ENCODE results near the gene RAD51. TPM values are rescaled to one million over a fixed set of nuclear protein-coding genes. Genes with fewer than 3 reads are reported as not detected.

The RAD51 gene
- total RNA-seq, 4 donors from 2014 or later = 1.9 to 8.5 (median 4.5) TPM

DNA sequence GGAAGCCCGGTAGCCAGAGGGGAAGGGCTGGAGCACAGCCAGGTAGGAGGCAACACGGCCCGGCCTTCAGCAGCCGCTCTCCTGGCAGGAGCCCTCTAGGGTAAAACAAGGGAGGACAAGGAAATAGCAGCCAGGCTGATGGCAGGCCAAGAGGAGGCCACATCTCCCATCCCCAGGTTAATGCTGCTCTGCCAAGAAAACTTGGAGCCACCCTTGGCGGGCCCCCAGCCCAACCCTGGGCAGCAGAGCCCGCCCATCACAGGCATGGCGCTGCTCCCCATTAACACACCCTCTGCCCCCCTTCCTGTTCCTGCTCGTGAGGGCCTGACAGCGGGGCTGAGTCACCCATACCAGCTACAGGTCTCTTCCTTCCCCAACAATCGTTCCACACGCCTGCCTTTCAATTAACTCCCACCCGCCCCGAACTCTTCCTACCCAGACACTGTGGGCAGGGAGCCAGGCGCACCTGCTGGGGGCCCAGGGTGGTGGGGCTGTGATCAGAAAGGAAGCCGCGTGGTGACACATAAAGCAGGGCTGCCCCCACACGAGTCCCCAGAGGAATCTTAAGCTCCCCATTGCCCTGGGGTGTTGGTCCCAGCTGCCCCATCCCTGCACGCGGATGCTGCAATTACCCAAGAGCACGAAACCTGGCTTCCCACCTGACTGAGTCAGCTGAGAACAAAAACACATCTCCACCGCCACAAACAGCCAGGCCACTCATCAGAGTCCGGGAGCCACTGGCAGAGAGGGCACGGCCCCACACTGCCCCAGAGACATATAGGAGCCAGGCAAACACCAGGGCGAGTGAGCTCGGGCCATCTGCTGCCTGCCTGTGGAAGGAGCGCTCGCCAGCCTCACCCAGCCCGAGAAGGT is 74.5 kb downstream of the RAD51 start, which contains the start of gene C15orf62:
Gene C15orf62 (plus strand): TSS at position 707 of the 873 bp plus-strand sequence. CDS start 516 bp downstream, outside the sequence.
- peak within 1 kb of the TSS; percentile 22 to 48 (median 46) for H3K4me3 ChIP-seq
- H3K36me3 ChIP-seq = peaks cover 14 to 52% (median 21%) of the 10 kb centered on the region in 3 donors
- peak in 2 of 4 donors; percentile 40 to 49 for TF ChIP-seq POLR2A (IDR thresholded peaks at IDR 0.05)
- TF ChIP-seq, protein P1, sequence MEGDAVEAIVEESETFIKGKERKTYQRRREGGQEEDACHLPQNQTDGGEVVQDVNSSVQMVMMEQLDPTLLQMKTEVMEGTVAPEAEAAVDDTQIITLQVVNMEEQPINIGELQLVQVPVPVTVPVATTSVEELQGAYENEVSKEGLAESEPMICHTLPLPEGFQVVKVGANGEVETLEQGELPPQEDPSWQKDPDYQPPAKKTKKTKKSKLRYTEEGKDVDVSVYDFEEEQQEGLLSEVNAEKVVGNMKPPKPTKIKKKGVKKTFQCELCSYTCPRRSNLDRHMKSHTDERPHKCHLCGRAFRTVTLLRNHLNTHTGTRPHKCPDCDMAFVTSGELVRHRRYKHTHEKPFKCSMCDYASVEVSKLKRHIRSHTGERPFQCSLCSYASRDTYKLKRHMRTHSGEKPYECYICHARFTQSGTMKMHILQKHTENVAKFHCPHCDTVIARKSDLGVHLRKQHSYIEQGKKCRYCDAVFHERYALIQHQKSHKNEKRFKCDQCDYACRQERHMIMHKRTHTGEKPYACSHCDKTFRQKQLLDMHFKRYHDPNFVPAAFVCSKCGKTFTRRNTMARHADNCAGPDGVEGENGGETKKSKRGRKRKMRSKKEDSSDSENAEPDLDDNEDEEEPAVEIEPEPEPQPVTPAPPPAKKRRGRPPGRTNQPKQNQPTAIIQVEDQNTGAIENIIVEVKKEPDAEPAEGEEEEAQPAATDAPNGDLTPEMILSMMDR (IDR thresholded peaks at IDR 0.05) = peak in 1 of 6 experiments; percentile 12
- peak within 1 kb of the TSS; percentile 86 to 96 (median 90) for H3K27ac ChIP-seq
- peaks cover 61 to 88% (median 61%) of the 10 kb centered on the region in 3 donors for H3K4me1 ChIP-seq
- DNase-seq = no peak
- no peaks in the 10 kb centered on the region for H3K27me3 ChIP-seq
- H3K9me3 ChIP-seq = no peaks in the 10 kb centered on the region
- WGBS, 2 donors = 16 to 38% methylated on average over 2 to 6 of the region's 28 CpGs
- intact Hi-C loops (cut with DNase I) = no loop called here

- H3K27ac ChIP-seq = peak overlapping the region; percentile 86 to 96 (median 90)
- peak overlapping the region; percentile 22 to 48 (median 46) for H3K4me3 ChIP-seq
- H3K36me3 ChIP-seq = peaks cover 18 to 59% (median 23%) of the 10 kb centered on the region in 3 donors
- TF ChIP-seq, protein P1 (IDR thresholded peaks at IDR 0.05) = no peak
- TF ChIP-seq POLR2A (IDR thresholded peaks at IDR 0.05) = no peak
- 33 to 61% methylated on average over 3 to 5 of the region's 17 CpGs for WGBS, 2 donors
- intact Hi-C loops (cut with DNase I) = no loop called here
- no peaks in the 10 kb centered on the region for H3K9me3 ChIP-seq
- peaks cover 54 to 81% (median 54%) of the 10 kb centered on the region in 3 donors for H3K4me1 ChIP-seq
- DNase-seq = no peak
- H3K27me3 ChIP-seq = no peaks in the 10 kb centered on the region
These were observed 75.3 kb downstream of the RAD51 start for GRCh38 chr15:40770147-40770721.

GRCh38 chr15:40771242-40771641 is 76.3 kb downstream of the RAD51 start:
- no peaks in the 10 kb centered on the region for H3K9me3 ChIP-seq
- TF ChIP-seq, protein P1 (IDR thresholded peaks at IDR 0.05) = no peak
- TF ChIP-seq POLR2A (IDR thresholded peaks at IDR 0.05) = no peak
- 97 to 100% methylated on average over 5 of the region's 5 CpGs for WGBS, 2 donors
- H3K4me3 ChIP-seq = peak overlapping the region in 3 of 4 donors; percentile 22 to 48 (median 45)
- peaks cover 45 to 79% (median 49%) of the 10 kb centered on the region in 3 donors for H3K4me1 ChIP-seq
- H3K36me3 ChIP-seq = peaks cover 18 to 70% (median 30%) of the 10 kb centered on the region in 3 donors
- DNase-seq = no peak
- intact Hi-C loops (cut with DNase I) = no loop called here
- H3K27ac ChIP-seq = peak overlapping the region in 3 of 4 donors; percentile 86 to 96 (median 88)
- no peaks in the 10 kb centered on the region for H3K27me3 ChIP-seq

- 60 to 62% methylated on average over 1 to 7 of the region's 13 CpGs for WGBS, 2 donors
- H3K27me3 ChIP-seq = no peaks in the 10 kb centered on the region
- DNase-seq = no peak
- H3K36me3 ChIP-seq = peaks cover 16 to 75% (median 30%) of the 10 kb centered on the region in 3 donors
- peak overlapping the region in 2 of 4 donors; percentile 45 to 48 for H3K4me3 ChIP-seq
- TF ChIP-seq POLR2A (IDR thresholded peaks at IDR 0.05) = no peak
- TF ChIP-seq, protein P1 (IDR thresholded peaks at IDR 0.05) = no peak
- peaks cover 42 to 79% (median 45%) of the 10 kb centered on the region in 3 donors for H3K4me1 ChIP-seq
- no peaks in the 10 kb centered on the region for H3K9me3 ChIP-seq
- H3K27ac ChIP-seq = peak overlapping the region in 3 of 4 donors; percentile 14 to 88 (median 29)
- intact Hi-C loops (cut with DNase I) = no loop called here
These were observed 77.0 kb downstream of the RAD51 start for GRCh38 chr15:40772014-40772413.

Data from esophagus squamous epithelium (tissue), 5 donors.